ENCODE data around the gene GRHL1. TPM values are rescaled to one million over a fixed set of nuclear protein-coding genes. Genes with fewer than 3 reads are reported as not detected.

GRHL1 gene
- total RNA-seq, 2 donors from 2014 or later, result 1.3 to 3.2 TPM

GRCh38 chr2:10038716-10039115 is 87.2 kb downstream of the GRHL1 start:
- DNase-seq (ENCODE audit: low spot score), result no peak
- Histone ChIP-seq H3K4me3 (no peak overlapping the region), H3K36me3 (no peaks in the 10 kb centered on the region), H3K9me3 (no peaks in the 10 kb centered on the region), H3K4me1 (peaks cover 0 to 71% of the 10 kb centered on the region in 2 donors), H3K27ac (peak overlapping the region in 1 of 2 donors; percentile 86), H3K27me3 (no peaks in the 10 kb centered on the region)
- TF ChIP-seq CTCF (IDR thresholded peaks at IDR 0.05), result no peak

- TF ChIP-seq CTCF (IDR thresholded peaks at IDR 0.05), result peak in 1 of 2 donors; percentile 11
- H3K4me3 ChIP-seq, result no peak overlapping the region
- H3K36me3 ChIP-seq, result no peaks in the 10 kb centered on the region
- no peak for DNase-seq (ENCODE audit: low spot score)
- no peaks in the 10 kb centered on the region for H3K9me3 ChIP-seq
- H3K27me3 ChIP-seq, result no peaks in the 10 kb centered on the region
- peaks cover 0 to 75% of the 10 kb centered on the region in 2 donors for H3K4me1 ChIP-seq
- H3K27ac ChIP-seq, result peak overlapping the region; percentile 90 to 97
Measured at GRCh38 chr2:10039658-10040410, 88.3 kb downstream of the GRHL1 start.

- TF ChIP-seq CTCF (IDR thresholded peaks at IDR 0.05), result no peak
- no peak overlapping the region for H3K4me3 ChIP-seq
- no peaks in the 10 kb centered on the region for H3K9me3 ChIP-seq
- peak overlapping the region; percentile 90 to 97 for H3K27ac ChIP-seq
- H3K4me1 ChIP-seq, result peaks cover 0 to 75% of the 10 kb centered on the region in 2 donors
- no peak for DNase-seq (ENCODE audit: low spot score)
- peaks cover 8% of the 10 kb centered on the region for H3K36me3 ChIP-seq
- H3K27me3 ChIP-seq, result no peaks in the 10 kb centered on the region
Measured at GRCh38 chr2:10041711-10042110, 90.2 kb downstream of the GRHL1 start.

- Histone ChIP-seq H3K9me3 (no peaks in the 10 kb centered on the region), H3K4me1 (peaks cover 0 to 73% of the 10 kb centered on the region in 2 donors), H3K36me3 (peaks cover 16% of the 10 kb centered on the region), H3K27ac (peak overlapping the region; percentile 90 to 97), H3K4me3 (peak overlapping the region; percentile 36 to 51), H3K27me3 (no peaks in the 10 kb centered on the region)
- peak in 1 of 2 donors; percentile 30 for TF ChIP-seq CTCF (IDR thresholded peaks at IDR 0.05)
- peak; percentile 95 for DNase-seq (ENCODE audit: low spot score)
Measured at GRCh38 chr2:10042301-10043161, 91.0 kb downstream of the GRHL1 start.

- peak; percentile 95 for DNase-seq (ENCODE audit: low spot score)
- Histone ChIP-seq H3K4me3 (peak within 1 kb of the TSS; percentile 64 to 78), H3K36me3 (peaks cover 24% of the 10 kb centered on the region), H3K9me3 (no peaks in the 10 kb centered on the region), H3K4me1 (peaks cover 0 to 70% of the 10 kb centered on the region in 2 donors), H3K27ac (peak within 1 kb of the TSS; percentile 95 to 99), H3K27me3 (no peaks in the 10 kb centered on the region)
- no peak for TF ChIP-seq CTCF (IDR thresholded peaks at IDR 0.05)
Measured at GRCh38 chr2:10043256-10043905, 91.9 kb downstream of the GRHL1 start, which contains the start of gene KLF11. KLF11 (plus strand) TSS chr2:10043550; CDS start chr2:10043717, 167 bp downstream.
